GM06990 (cell line): ENCODE measurements around the gene TAOK3.
"Not testable (repeated sequence)": the region's sequence is repeated elsewhere in the genome, so short reads cannot be mapped to it uniquely, and the experiment has no call there.

Experiments used
- DNase-seq: peaks from one replicate; pipeline ENCODE4 v3.0.0-alpha.2; 2011; ENCODE audit not compliant: insufficient read length; ENCODE audit errors: extremely low read depth
- H3K27me3 ChIP-seq: replicated peaks from 2 replicates; pipeline ENCODE4 v1.6.0; 2011; ENCODE audit warnings: low read length; ENCODE audit not compliant: control insufficient read depth, insufficient read depth
- H3K36me3 ChIP-seq: 2 replicates; pipeline ENCODE4 v1.5.1; 2011; ENCODE audit warnings: low read length; ENCODE audit not compliant: control insufficient read depth, insufficient read depth
- H3K4me3 ChIP-seq: replicated peaks from 2 replicates; pipeline ENCODE4 v1.5.1; 2011; ENCODE audit warnings: low read depth, mild to moderate bottlenecking, control low read depth, low read length
- CTCF ChIP-seq: IDR thresholded peaks from 2 replicates; pipeline ENCODE4 v1.5.1; 2011; ENCODE audit warnings: low read length, control low read depth, mild to moderate bottlenecking, inconsistent platforms; ENCODE audit not compliant: insufficient read depth, poor library complexity, severe bottlenecking

Gene TAOK3

GRCh38 chr12:118140825-118141224 is 231.9 kb downstream of the TAOK3 start:
- no peak for TF ChIP-seq CTCF
- no peak for DNase-seq
- H3K27me3 ChIP-seq, result no peaks in the 10 kb centered on the region
- no peak overlapping the region for H3K4me3 ChIP-seq
- H3K36me3 ChIP-seq, result peaks cover 18% of the 10 kb centered on the region

GRCh38 chr12:118137148-118137678 is 235.5 kb downstream of the TAOK3 start:
- Histone ChIP-seq H3K4me3 (peak overlapping the region; percentile 95), H3K36me3 (peaks cover 11% of the 10 kb centered on the region), H3K27me3 (no peaks in the 10 kb centered on the region)
- TF ChIP-seq CTCF, result no peak
- DNase-seq, result no peak

- peaks cover 11% of the 10 kb centered on the region for H3K36me3 ChIP-seq
- peak overlapping the region; percentile 95 for H3K4me3 ChIP-seq
- no peak for TF ChIP-seq CTCF
- no peaks in the 10 kb centered on the region for H3K27me3 ChIP-seq
- DNase-seq, result peak; percentile 65
Observed at GRCh38 chr12:118136559-118137003, 236.1 kb downstream of the TAOK3 start.

GRCh38 chr12:118135788-118136558 is 236.7 kb downstream of the TAOK3 start, which contains the start of gene PEBP1:
Gene PEBP1, plus strand, starts transcription at chr12:118136124. Its CDS starts 86 bp downstream, at chr12:118136210.
- Histone ChIP-seq H3K4me3 (peak within 1 kb of the TSS; percentile 95), H3K36me3 (peaks cover 8% of the 10 kb centered on the region), H3K27me3 (no peaks in the 10 kb centered on the region)
- peak; percentile 97 for DNase-seq
- TF ChIP-seq CTCF, result peak; percentile 2

- not testable (repeated sequence) for H3K27me3 ChIP-seq, DNase-seq, H3K4me3 ChIP-seq, H3K36me3 ChIP-seq
Observed at GRCh38 chr12:118129436-118129835, 243.3 kb downstream of the TAOK3 start.

- H3K4me3 ChIP-seq, result no peak overlapping the region
- DNase-seq, result no peak
- H3K36me3 ChIP-seq, result no peaks in the 10 kb centered on the region
- no peaks in the 10 kb centered on the region for H3K27me3 ChIP-seq
- TF ChIP-seq CTCF, result no peak
Observed at GRCh38 chr12:118127867-118128266, 244.8 kb downstream of the TAOK3 start.
